ENCODE data around the gene SUPT6H. TPM values are rescaled to one million over a fixed set of nuclear protein-coding genes. Genes with fewer than 3 reads are reported as not detected.

The SUPT6H gene
- total RNA-seq, 1 donor from 2014 or later, result 17.2 TPM

DNA sequence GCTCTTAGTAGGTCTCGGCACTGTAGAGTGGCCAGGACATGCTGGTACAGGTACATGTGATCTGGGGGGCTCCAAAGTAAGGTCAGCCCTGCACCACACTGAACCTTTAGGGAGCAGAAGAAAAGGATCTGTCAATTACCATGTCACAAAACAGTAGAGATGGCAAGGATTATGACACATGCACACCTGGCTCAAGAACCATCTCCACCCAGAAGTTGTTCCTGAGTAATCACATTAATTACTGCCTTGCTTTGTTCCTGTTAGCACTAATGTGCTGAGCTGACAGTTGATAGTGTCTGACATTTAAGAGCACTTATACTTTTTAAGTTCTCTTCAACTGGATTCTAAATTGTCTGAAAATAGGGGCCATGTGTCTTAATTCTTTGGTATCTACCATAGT is 26.5 kb upstream of the SUPT6H start:
- no peak overlapping the region for H3K4me3 ChIP-seq (ENCODE audit: low read depth, low read length)
- DNase-seq (ENCODE audit: low read depth), result no peak
- TF ChIP-seq, protein P1, sequence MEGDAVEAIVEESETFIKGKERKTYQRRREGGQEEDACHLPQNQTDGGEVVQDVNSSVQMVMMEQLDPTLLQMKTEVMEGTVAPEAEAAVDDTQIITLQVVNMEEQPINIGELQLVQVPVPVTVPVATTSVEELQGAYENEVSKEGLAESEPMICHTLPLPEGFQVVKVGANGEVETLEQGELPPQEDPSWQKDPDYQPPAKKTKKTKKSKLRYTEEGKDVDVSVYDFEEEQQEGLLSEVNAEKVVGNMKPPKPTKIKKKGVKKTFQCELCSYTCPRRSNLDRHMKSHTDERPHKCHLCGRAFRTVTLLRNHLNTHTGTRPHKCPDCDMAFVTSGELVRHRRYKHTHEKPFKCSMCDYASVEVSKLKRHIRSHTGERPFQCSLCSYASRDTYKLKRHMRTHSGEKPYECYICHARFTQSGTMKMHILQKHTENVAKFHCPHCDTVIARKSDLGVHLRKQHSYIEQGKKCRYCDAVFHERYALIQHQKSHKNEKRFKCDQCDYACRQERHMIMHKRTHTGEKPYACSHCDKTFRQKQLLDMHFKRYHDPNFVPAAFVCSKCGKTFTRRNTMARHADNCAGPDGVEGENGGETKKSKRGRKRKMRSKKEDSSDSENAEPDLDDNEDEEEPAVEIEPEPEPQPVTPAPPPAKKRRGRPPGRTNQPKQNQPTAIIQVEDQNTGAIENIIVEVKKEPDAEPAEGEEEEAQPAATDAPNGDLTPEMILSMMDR (conservative IDR thresholded peaks at IDR 0.05; ENCODE audit: low read depth, low read length), result no peak

DNA sequence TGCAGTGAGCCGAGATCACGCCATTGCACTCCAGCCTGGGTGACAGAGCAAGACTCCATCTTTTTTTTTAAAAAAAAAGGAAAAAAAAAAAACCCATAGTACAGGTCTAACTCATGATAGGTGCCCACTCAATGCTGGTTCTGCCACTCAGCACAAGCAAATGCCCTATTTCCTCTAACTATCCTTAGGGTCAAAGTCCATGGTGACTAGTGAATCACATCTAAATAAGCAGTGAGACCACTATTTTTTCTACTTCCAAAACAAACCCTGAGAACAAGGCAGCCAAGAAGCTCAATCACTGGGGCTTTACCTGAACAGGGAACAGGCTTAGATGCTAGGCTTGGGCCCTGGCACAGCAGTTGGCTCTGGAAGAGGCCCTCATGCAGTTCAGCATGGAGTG is 20.4 kb upstream of the SUPT6H start:
- no peak overlapping the region for H3K4me3 ChIP-seq (ENCODE audit: low read depth, low read length)
- TF ChIP-seq, protein P1 (conservative IDR thresholded peaks at IDR 0.05; ENCODE audit: low read depth, low read length), result no peak
- DNase-seq (ENCODE audit: low read depth), result no peak

DNA sequence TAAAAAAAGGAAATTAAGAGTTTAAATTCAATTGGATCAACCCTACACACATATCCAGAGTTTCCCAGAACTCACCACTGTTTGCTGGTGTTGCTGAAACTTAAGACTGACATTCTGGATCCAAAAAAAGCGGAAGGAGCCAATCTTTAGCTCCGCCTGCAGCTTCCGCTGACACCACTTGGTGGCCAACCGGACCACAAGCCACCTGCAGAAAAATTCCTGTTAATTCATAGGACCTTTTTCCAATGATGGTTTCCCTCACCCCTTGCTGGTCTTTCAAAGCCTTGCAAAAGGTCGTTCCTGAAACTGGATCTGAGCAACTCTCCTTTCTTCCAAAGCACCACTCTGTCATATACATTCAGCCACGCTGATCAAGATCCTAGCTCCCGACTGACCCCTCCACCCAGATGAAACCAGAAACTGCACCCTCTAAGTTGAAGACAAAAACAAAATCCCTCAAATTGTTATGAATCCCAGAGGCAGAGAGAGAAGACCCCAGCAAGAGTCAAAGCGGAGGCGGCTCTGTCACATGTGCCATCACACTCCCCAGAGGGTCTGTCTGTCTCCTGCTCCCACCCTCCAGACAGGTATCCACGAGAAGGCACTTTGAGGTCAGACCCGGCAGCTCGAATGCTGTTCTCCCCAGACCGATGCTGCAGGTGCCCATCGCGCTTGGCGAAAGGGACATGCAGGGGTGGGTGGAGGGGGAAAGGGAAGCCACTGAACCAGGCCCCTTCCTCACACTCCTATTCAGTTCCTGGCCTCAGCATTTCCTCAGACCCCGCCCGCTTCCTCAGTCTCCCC is 17.8 kb upstream of the SUPT6H start:
- TF ChIP-seq, protein P1 (conservative IDR thresholded peaks at IDR 0.05; ENCODE audit: low read depth, low read length), result peak; percentile 65
- DNase-seq (ENCODE audit: low read depth), result no peak
- peak overlapping the region; percentile 84 for H3K4me3 ChIP-seq (ENCODE audit: low read depth, low read length)

DNA sequence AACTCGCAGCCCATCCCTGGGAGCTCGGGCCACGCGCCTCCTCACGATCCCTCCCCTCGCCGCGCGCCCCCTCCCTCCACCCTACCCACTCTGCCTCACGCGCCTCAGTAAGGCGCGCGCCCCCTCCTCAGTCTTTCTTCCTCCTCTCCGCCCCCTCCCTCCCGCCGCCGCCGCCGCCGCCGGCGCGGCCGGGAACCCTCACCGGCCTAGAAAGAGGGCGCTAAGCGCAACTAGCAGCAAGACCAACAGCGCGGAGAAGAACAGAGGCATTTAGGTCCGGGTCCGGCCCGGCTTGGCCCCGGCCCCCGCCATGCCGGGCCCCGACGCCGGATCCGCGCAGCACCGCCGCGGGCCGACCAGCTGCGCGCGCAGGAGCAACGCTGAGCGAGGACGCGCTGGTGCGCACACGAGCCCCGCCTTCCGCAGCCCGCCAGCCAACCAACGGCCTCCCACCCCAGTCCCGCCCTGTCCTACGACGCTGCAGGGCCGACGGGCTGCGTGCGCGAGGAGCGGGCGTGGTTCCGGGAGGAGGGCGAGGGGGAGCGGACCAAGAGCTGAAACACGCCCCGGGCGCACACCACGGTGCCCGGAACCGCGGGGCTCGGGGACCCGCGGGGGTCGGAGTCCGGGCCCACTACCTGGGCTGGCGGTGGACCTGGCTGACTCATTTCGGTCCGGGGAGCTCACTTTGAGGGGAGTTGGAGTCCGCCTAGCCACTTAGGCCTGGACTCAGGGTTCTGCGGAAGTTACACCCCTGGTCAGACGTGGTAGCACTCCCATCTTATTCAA is 17.0 kb upstream of the SUPT6H start, which contains the start of gene BLTP2:
BLTP2 (minus strand) TSS at position 372 of the 789 bp plus-strand sequence; CDS start at position 270, 102 bp downstream.
- DNase-seq (ENCODE audit: low read depth), result no peak
- H3K4me3 ChIP-seq (ENCODE audit: low read depth, low read length), result peak within 1 kb of the TSS; percentile 84
- TF ChIP-seq, protein P1 (conservative IDR thresholded peaks at IDR 0.05; ENCODE audit: low read depth, low read length), result no peak

DNA sequence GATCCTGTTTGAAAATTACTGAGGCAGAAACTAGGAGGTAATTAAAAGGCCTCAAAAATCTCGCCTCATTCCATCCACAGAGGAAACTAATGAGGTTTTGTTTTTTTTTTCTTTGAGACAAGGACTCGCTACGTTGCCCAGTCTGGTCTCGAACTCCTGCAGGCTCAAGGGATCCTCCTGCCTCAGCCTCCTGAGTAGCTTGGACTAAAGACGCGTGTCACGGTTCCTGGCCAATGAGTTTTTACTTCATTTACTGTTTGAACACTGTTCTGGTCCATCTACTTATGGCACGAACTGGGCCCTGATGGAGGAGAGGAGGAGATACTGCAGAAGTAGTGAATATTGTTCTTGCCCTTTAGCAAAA is 16.4 kb upstream of the SUPT6H start:
- TF ChIP-seq, protein P1 (conservative IDR thresholded peaks at IDR 0.05; ENCODE audit: low read depth, low read length), result no peak
- DNase-seq (ENCODE audit: low read depth), result no peak

DNA sequence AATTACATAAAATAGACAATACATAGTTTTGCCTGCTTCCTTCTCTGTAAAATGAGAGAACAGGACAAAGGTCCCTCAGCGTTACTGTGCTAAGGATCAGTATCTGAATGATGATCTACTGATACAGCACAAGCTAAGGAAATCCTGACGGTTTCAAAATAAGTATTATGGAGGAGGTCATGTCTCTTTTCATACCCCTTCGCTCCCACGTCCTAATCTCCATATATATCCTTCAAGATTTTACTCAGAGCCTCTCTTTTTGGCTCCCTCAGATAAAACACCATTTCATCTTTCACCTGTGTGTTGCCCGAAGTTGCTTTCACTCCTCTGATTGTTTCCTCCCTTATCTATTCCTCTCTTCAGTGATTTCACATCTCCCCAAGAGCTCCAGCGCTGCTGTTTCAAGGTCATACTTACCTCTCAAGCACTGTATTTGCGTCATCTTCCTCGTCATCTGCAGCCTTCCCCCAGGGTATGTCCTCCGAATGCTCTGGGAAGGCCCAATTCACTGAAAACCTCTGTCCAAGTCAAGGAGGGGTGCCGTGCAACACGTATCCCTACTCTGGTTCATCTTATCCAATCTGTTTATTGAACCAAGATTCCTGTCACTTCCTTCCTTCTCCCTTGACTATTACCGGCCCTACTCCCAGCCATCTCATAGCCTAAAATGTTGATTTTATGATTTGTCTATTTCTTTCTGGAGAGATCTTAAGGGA is 15.8 kb upstream of the SUPT6H start:
- TF ChIP-seq, protein P1 (conservative IDR thresholded peaks at IDR 0.05; ENCODE audit: low read depth, low read length), result no peak
- H3K4me3 ChIP-seq (ENCODE audit: low read depth, low read length), result no peak overlapping the region

More for the DNA sequence above, 16.4 kb upstream of the SUPT6H start:
- peak overlapping the region; percentile 84 for H3K4me3 ChIP-seq (ENCODE audit: low read depth, low read length)

More for the DNA sequence above, 15.8 kb upstream of the SUPT6H start:
- no peak for DNase-seq (ENCODE audit: low read depth)
